Measurements from ENCODE around the gene TESK2.
A peak's percentile ranks its signal among the peaks of the same experiment; 100 is the strongest.
"Not testable (repeated sequence)": the region's sequence is repeated elsewhere in the genome, so short reads cannot be mapped to it uniquely, and the experiment has no call there.

The TESK2 gene

DNA sequence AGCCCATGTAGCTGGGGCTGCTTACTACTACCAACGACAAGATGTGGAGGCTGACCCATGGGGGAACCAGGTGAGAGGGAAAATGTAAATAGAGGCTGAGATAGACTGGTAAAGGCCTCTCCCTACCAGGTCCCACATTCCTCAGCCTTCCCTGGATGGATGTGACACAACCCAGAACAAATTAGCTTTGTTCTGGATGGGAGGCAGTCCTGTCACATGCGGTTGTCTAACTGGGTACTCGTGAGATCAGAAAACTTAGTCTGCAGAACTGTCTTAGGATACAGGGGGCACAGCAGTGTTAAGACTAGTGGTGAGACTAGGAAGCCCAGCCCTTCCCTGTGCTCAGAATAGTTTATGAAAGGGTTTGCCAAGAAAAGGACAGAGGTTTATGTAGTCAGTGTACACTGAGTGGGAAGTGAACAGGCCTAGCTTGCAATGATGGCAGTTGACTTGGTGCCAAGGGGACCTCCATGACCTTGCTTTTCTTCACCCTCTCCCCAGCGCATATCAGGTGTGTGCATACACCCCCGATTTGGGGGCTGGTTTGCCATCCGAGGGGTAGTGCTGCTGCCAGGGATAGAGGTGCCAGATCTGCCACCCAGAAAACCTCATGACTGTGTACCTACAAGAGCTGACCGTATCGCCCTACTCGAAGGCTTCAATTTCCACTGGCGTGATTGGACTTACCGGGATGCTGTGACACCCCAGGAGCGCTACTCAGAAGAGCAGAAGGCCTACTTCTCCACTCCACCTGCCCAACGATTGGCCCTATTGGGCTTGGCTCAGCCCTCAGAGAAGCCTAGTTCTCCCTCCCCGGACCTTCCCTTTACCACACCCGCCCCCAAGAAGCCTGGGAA lies 17.6 kb upstream of the TESK2 start:
- FAIRE-seq = no peak

DNA sequence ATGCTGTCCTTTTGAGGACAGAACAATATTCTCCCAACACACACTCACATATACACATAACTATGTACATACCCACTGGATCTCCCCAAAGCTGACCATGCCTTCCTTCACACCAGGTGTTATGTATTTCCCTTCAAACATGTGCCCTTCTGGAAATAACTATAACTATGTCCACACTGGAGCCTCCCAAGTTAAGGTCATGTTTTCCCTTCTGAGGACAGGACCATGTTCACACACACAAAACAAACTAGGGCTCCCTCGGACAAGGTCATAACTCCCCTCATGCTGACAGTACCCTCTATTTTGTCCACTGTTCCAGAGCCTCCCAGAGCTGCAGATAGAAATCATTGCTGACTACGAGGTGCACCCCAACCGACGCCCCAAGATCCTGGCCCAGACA lies 16.9 kb upstream of the TESK2 start:
- no peak for FAIRE-seq

DNA sequence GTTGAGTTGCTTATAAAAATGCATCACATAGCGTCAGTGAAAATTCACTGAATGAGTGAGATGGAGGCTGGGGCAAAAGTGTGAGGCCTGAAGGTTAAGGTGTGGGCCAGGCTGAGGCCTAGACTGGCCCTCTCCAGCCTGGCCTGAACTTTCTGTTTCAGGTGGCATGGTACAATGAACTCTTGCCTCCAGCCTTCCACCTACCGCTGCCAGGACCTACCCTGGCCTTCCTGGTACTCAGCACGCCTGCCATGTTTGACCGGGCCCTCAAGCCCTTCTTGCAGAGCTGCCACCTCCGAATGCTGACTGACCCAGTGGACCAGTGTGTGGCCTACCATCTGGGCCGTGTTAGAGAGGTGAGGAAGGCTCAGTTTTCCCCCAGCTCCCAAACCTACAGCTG lies 16.2 kb upstream of the TESK2 start:
- no peak for FAIRE-seq

DNA sequence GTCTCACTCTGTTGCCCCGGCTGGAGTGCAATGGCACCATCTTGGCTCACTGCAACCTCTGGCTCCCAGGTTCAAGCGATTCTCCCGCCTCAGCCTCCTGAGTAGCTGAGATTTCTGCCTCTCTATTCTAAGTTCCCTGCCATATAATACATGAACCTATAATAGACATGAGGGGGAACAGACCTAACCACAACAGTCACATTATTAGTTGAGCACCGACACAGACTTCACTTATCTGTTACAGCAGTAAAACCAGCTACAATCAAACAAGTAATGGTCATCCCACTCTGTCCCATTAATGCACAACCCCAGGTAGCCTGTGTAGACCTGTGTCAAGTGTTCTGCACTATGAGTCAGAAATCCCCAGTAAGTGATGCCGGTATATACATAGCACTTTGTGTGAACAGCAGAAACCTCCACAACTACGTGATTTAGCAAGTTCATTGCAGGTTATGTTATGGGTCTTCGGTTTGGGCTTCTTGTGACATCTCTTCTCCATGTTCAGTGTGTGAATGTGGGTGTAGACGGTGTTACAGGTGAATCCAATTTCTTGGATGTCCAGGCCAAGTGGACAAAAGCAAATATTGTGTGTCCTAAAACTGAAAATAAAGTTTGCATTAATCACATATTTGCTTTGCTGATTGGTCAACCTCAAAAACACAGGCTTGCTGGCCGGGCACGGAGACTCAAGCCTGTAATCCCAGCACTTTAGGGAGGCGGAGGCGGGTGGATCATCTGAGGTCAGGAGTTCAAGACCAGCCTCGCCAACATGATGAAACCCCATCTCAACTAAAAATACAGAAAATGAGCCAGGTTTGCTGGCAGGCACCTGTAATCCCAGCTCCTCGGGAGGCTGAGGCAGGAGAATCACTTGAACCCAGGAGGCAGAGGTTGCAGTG lies 12.7 kb upstream of the TESK2 start:
- FAIRE-seq = no peak

DNA sequence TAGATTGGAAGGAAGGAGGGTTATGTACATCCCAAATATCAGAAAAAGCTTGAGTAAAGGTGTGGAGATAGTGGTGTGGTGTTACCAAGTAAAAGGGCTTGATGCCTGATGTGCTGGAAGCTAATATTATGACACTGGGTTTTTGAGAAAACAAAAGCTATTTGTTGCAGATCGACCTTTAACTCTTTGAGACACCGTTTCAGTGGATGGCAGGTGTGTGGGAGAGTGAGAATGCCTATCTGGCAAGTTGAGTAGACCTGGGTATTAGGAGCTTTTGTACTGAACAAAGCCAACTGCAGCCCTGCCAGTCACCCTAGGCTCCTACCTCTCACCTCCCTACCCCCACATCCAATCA lies 10.5 kb upstream of the TESK2 start:
- no peak for FAIRE-seq

DNA sequence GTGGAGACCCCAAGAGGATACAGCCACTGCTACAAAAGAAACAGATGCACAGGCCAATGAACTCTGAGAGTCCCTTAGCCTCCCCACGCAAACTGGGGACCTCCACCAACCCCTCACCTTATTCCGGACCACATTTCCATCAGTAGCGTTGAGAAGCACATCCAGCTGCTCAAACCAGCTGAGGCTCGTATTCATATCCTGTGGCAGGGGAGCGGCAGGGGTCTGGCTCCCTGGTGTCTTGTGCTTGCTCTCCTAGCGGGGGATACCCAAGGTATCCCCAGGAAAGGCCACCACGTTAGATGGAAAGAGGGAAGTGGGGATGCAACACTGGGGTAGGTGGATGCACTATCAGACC lies 8.4 kb upstream of the TESK2 start:
- FAIRE-seq = no peak

DNA sequence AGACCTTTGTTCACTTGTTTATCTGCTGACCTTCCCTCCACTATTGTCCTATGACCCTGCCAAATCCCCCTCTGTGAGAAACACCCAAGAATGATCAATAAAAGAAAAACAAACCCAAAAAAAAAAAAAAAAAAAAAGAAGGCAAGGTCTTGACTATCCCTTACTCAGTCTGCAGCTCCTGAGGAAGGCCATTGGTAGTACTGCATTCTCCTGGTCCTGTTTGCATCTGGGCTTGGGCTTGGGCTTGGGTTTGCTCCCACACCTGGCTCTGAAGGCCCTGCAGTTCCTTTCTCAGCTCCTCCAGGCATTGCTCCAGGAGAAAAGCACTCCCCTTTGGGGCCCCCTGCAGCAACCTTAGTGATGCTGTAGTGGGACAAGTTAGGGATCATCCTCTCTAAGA lies 7.3 kb upstream of the TESK2 start:
- no peak for FAIRE-seq

DNA sequence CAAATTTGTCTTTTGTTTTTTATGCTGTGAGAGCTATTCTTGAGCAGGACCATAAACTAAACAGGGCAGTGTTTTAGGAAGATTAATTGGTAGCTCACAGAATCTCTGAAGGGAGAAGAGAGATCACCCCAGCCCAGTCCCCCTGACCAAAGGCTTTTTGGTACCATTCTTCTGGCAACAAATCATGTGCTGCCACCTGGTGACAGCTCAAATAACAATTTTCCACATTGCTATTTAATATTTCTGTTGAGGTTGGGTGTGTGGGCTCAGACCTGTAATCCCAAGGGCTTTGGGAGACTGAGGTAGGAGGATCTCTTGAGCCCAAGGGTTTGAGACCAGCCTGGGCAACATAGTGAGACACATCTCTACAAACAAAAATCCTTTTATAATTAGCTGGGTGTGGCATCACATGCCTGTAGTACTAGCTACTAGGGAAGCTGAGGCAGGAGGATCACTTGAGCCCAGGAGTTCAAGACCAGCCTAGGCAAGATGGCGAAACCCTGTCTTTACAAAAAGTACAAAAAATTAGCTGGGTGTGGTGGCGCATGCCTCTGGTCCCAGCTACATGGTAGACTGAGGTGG lies 2.2 kb upstream of the TESK2 start:
- no peak for FAIRE-seq

DNA sequence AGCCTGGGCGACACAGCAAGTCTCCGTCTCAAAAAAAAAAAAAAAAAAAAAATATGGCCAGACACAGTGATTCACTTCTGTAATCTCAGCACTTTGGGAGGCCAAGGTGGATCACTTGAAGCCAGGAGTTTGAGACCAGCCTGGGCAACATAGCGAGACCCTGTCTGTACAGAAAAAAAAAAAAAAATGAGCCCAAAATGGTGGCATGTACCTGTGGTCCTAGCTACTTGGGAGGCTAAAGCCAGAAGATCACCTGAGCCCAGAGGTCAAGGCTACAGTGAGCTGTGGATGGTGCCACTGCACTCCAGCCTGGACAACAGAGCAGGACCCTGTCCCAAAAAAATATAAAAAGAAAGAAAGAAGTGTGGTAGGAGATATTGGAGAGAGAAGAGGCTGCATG lies 1.7 kb upstream of the TESK2 start:
- FAIRE-seq = no peak

DNA sequence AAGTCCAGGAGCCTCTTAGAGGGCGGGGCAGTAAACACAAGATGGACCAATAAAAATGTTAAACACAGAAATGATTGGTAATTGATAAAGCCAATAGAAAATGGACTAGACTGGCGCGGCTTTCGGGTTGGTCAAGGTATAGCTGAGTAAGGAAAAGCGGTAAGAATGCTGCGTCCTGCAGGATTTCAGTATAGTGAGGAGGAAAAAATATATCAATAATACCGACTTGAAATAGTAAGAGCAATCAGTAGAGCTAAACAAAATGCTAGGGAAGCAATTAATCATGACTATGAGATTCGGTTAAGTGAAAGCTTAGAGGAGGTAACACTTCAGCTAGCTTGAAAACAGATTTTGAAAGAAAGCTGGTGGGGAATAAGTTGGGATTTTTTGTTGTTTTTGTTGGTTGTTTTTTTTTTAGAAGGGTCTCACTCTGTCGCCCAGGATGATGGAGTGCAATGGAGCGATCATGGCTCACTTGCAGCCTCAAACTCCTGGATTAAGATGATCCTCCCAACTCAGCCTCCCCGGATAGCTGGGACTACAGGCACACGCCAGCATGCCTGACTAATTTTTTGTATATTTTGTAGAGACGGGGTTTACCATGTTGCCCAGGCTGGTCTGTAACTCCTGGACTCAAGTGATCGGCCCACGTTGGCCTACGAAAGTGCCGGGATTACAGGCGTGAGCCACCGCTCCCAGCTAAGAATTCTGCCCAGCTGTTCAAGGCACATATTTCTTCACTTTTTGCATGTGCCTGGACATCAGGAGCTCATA lies 711 bp upstream of the TESK2 start:
- no peak for FAIRE-seq

DNA sequence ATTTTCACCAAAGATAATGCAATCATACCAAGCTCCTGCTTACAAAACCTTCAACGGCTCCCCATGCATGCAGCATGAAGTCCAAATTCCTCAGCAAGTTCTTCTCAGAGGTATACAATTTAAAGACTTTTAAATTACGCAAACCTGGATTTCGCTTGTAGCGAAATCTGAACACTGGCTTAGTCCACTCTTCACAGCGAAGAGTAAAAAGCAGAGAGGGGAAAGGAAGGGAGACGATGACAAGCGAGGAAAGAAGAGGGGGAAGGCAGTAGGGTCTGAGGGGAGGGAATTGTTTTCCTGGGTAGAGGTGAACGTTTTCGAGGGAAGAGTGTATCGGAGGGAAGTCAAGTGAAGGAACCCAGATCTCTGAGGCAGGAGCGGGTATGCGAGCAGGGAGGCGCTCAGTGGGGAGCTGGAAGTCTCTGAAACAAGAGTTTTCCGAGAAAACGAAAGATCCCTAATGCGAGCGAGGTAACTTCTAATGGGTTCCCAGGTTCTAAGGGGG lies 790 bp downstream of the TESK2 start:
- FAIRE-seq = no peak

DNA sequence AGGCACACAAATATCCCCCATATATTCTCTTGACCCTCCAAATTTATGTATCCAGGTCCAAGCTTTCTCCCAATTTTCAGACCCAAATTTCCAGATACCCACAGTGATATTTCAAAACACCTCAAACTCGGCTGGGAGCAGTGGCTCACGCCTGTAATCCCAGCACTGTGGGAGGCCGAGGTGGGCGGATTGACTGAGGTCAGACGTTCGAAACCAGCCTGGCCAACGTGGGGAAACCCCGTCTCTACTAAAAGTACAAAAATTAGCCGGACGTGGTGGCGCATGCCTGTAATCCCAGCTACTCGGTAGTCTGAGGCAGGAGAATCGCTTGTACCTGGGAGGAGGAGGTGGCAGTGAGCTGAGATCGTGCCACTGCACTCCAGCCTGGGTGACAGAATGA lies 1.6 kb downstream of the TESK2 start:
- FAIRE-seq = not testable (repeated sequence)

DNA sequence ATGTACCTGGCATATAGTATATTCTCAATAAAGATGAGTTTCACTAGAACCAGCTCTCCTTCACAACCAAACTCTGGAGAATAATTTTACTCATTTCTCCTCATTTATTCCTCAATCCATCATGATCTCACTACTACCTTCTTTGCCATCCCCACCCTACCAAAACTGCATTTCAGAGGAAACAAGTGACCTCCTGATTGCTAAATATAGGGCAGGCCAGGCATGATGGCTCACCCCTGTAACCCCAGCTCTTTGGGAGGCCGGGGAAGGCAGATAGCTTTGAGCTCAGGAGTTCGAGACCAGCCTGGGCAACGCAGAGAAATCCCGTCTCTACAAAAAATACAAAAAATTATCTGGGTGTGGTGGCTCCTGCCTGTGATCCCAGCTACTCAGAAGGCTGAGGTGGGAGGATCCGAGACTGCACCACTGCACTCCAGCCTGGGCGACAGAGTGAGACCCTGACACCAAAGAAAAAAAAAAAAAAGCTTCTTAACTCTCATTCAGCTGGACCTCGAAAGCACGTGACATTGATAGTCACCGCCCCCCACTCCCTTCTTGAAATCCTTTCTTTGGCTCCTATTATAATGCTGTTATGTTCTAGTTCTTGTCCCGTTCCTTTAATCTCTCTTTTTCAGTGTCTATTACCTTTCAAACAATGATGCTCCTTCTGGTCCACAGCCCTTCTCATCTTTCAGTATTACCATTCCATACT lies 2.1 kb downstream of the TESK2 start:
- FAIRE-seq = no peak

DNA sequence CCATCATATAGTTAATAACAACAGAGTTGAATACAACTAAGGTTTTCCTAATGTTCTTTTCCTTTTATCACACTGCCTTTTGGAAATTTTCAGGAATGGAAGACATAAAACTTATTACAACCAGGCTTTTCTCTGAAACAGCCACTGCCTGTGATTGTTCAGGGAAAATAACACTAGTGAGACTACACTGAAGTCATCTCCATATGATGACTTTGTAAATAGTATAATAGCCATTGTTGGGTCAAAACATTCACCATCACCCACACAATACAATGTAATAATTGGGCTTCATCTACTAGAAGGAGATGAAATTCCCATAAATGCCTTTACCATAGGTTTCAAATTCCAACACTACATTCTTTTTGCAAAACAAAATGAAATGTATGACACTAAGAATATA lies 5.0 kb downstream of the TESK2 start:
- no peak for FAIRE-seq

DNA sequence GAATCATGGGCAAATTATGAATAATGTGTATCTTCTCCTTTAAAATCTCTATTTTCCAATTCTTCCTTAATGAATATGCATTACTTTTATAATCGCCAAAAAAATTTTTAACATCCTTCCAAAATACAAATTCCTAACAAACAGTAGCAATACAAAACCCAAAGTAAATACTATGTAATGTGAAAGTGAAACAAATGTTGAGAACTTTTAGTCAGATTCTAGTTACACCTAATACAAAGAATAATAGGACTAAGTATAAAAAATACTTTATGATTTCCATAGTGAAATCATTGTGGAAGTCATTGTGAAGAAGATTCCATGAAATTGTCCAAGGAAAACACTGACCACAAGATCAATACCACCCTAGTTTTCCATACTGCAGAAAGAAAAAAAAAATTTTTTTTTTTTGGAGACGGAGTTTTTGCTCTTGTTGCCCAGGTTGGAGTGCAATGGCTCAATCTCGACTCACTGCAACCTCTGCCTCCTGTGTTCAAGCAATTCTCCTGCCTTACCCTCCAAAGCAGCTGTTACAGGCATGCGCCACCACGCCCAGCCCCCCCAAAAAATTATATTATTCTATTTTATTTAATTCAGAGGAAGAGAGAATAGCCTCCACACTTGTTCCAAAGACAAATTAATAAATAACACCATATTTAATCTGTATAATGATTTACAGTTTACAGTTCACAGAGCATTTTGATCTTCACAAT lies 11.8 kb downstream of the TESK2 start:
- FAIRE-seq = peak; percentile 87

DNA sequence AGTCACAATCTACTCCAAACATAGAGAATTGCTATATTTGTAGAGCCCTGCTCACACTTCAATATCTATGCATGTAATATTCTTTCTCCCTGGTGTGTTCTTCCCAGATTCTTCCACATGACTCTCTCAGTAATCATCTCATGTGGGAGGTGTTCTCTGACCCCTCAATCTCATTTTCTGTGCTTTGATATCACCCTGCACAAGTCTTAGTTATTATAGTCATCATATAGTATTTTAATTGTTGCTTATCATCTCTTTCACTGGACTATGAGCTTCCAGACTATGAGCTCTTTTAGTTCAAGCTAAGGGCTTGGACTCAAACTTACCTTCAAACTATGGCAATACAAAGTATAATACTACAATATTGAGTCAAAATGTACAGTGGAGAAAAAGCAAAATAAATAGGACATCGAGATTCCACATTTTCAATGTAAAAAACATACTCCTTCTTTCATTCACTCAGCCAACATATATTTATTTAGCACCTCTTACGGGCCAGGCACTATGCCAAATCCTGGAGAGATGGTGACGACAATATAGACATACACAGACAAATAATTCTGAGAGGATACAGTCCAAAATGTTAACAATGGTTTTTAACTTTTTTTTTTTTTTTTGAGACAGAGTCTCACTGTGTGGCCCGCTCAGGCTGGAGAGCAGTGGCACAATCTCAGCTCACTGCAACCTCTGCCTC lies 12.7 kb downstream of the TESK2 start:
- FAIRE-seq = no peak

DNA sequence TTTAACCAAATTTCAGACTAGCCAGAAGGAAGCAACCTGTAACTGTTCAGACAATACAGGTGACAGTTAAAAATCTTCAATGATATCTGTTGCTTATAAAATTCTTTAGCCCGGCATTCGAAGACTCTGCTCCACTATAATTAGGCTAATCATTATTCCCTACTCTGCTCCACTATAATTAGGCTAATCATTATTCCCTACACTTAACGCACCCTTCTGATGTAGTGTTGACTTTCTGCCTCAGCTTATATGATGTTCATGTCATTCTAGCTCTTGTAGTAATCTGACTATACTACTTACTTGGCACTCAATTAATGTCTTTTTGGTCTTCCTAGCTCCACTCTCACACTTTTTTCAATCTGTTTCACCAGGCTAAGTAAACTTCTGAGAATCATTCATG lies 13.3 kb downstream of the TESK2 start:
- FAIRE-seq = no peak

DNA sequence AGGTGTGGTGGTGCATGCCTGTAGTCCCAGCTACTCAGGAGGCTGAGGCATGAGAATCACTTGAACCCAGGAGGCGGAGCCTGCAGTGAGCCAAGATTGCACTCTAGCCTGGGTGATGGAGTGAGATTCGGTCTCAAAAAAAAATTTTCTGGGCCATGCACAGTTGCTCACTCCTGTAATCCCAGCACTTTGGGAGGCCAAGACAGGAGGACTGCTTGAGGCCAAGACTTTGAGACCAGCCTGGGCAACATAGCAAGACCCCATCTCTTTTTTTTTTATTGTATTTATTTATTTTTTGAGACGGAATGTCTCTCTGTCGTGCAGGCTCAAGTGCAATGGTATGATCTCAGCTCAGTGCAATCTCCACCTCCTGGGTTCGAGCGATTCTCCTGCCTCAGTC lies 16.8 kb downstream of the TESK2 start:
- FAIRE-seq = not testable (repeated sequence)

DNA sequence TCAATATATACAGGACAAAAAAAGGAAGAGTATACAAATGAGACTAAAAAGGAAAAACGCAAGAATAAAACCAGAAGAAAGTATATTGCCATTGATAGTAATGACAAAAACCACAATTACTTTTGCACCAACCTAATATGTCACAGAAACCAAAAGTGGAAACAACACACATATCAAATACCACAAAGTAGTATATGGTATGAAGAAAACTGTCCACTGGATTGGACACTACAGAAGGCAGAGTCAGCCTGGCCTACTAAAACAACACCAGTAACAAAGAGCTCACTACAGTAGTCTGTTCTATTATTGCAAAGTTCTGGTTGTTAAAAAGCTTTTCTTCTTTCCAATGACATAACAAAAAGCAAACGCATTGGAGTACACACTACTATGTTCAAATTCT lies 17.7 kb downstream of the TESK2 start:
- FAIRE-seq = no peak

DNA sequence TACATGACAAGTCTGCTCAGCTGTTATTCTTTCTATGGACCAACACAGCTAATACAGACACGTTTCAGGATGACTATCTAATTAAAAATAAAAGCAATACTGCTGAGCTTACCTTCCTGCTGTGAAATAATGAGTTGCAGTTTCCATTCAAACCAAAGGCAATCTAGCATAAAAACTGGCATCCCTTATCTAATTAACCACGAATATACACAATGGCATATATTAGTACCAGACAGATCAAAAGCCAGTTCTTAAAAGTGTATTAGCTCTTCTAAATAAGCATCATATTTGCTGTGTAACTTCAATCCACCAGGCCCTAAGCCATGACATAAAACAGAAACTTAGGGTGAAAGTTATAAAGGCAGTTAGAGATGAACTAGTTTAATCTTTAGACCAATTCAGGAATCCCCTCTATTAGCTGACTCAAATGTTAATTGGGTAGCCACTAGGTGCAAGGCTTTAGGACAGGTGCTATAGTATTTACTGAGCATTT lies 20.6 kb downstream of the TESK2 start:
- FAIRE-seq = no peak

DNA sequence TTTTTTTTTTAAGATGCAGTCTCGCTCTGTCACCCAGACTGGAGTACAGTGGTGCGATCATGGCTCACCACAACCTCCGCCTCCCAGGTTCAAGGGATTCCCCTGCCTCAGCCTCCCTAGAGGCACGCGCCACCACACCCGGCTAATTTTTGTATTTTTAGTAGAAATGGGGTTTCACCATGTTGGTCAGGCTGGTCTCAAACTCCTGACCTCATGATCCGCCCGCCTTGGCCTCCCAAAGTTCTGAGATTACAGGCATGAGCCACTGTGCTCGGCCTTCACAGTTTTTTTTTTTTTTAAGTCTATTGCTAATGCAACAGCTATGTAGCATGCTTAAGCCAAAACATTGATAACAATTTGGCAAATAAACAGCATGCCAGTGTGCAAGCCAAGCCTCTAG lies 23.6 kb downstream of the TESK2 start:
- FAIRE-seq = not testable (repeated sequence)

Data from A204.1 (cell line).